Cardiac muscle cell (in vitro differentiated cells and primary cell): ENCODE results near the gene SNX13. TPM values are rescaled to one million over a fixed set of nuclear protein-coding genes. Genes with fewer than 3 reads are reported as not detected.
"Not testable (repeated sequence)": the region's sequence is repeated elsewhere in the genome, so short reads cannot be mapped to it uniquely, and the experiment has no call there.

ENCODE experiments used
- DNase-seq, 2 donors: peaks; one replicate each; pipeline versions ENCODE4 v3.0.0 to v3.0.0-alpha.2; 2010 to 2017; ENCODE audit warnings: low read depth in 1 of 2, low spot score in 1 of 2
- H3K27ac ChIP-seq: fragments of 200-600 bp; sonication (generic); 2 replicates; pipeline ENCODE4 v1.5.1; 2016
- H3K27me3 ChIP-seq: fragments of 200-600 bp; sonication (generic); 2 replicates; pipeline ENCODE4 v1.6.0; 2016; ENCODE audit warnings: control low read depth
- H3K36me3 ChIP-seq: fragments of 200-600 bp; sonication (generic); 2 replicates; pipeline ENCODE4 v1.5.1; 2016; ENCODE audit warnings: control low read depth
- H3K4me1 ChIP-seq: fragments of 200-600 bp; sonication (generic); 2 replicates; pipeline ENCODE4 v1.8.1; 2017; ENCODE audit warnings: low read depth, mild to moderate bottlenecking, mixed run types
- H3K4me3 ChIP-seq: fragments of 200-600 bp; sonication (generic); 2 replicates; pipeline ENCODE4 v1.5.1; 2016; ENCODE audit warnings: mild to moderate bottlenecking
- H3K9me3 ChIP-seq: fragments of 200-600 bp; sonication (generic); 2 replicates; pipeline ENCODE4 v1.5.1; 2017; ENCODE audit warnings: low read depth, mild to moderate bottlenecking, control low read depth
- CTCF ChIP-seq: IDR thresholded peaks from 2 replicates; pipeline ENCODE4 v1.5.1; 2012; ENCODE audit warnings: low read depth, mild to moderate bottlenecking, low read length
- polyA plus RNA-seq: library from polyadenylated mRNA; unstranded; fragments of >200 nt; fragmentation: Nextera tagmentation; extraction: Ambion mirVana; gene quantifications from 2 replicates; pipeline ENCODE4 v1.2.1, GENCODE V29; 2016
- total RNA-seq: library from RNA; depleted of rRNA; stranded (reverse); fragments of >200 nt; gene quantifications from 2 replicates; pipeline ENCODE4 v1.2.3, GENCODE V29; 2016

Gene SNX13
- total and polyA plus RNA-seq, 2 experiments from 2014 or later, result 11.0 to 86.8 TPM

- no peaks in the 10 kb centered on the region for H3K9me3 ChIP-seq
- H3K27me3 ChIP-seq, result no peaks in the 10 kb centered on the region
- no peak for TF ChIP-seq CTCF
- H3K36me3 ChIP-seq, result no peaks in the 10 kb centered on the region
- DNase-seq, result no peak
- no peaks in the 10 kb centered on the region for H3K4me1 ChIP-seq
- H3K27ac ChIP-seq, result no peak overlapping the region
- H3K4me3 ChIP-seq, result no peak overlapping the region
Measured at GRCh38 chr7:17814058-17814457, 126.2 kb downstream of the SNX13 start.

GRCh38 chr7:17809215-17809614 is 131.1 kb downstream of the SNX13 start:
- not testable (repeated sequence) for DNase-seq, H3K4me1 ChIP-seq, H3K27ac ChIP-seq, H3K9me3 ChIP-seq, H3K36me3 ChIP-seq, H3K4me3 ChIP-seq, H3K27me3 ChIP-seq

GRCh38 chr7:17807242-17807641 is 133.1 kb downstream of the SNX13 start:
- DNase-seq, result no peak
- Histone ChIP-seq H3K4me1 (no peaks in the 10 kb centered on the region), H3K9me3 (no peaks in the 10 kb centered on the region), H3K36me3 (peaks cover 9% of the 10 kb centered on the region), H3K27me3 (no peaks in the 10 kb centered on the region), H3K27ac (no peak overlapping the region), H3K4me3 (no peak overlapping the region)
- TF ChIP-seq CTCF, result no peak

GRCh38 chr7:17806631-17807030 is 133.7 kb downstream of the SNX13 start:
- no peak for TF ChIP-seq CTCF
- Histone ChIP-seq H3K4me1 (no peaks in the 10 kb centered on the region), H3K27me3 (no peaks in the 10 kb centered on the region), H3K27ac (no peak overlapping the region), H3K9me3 (no peaks in the 10 kb centered on the region), H3K4me3 (no peak overlapping the region), H3K36me3 (peaks cover 10% of the 10 kb centered on the region)
- no peak for DNase-seq

- Histone ChIP-seq H3K4me3 (no peak overlapping the region), H3K36me3 (peaks cover 35% of the 10 kb centered on the region), H3K27me3 (no peaks in the 10 kb centered on the region), H3K27ac (no peak overlapping the region), H3K4me1 (no peaks in the 10 kb centered on the region), H3K9me3 (no peaks in the 10 kb centered on the region)
- TF ChIP-seq CTCF, result no peak
- no peak for DNase-seq
Measured at GRCh38 chr7:17802056-17802455, 138.2 kb downstream of the SNX13 start.

- no peaks in the 10 kb centered on the region for H3K27me3 ChIP-seq
- no peaks in the 10 kb centered on the region for H3K4me1 ChIP-seq
- H3K36me3 ChIP-seq, result peaks cover 35% of the 10 kb centered on the region
- TF ChIP-seq CTCF, result no peak
- no peak for DNase-seq
- no peak overlapping the region for H3K27ac ChIP-seq
- H3K4me3 ChIP-seq, result no peak overlapping the region
- no peaks in the 10 kb centered on the region for H3K9me3 ChIP-seq
Measured at GRCh38 chr7:17792075-17792936, 148.0 kb downstream of the SNX13 start.
